Epithelial cell of proximal tubule (primary cell): ENCODE data around the gene RNF34. TPM values are rescaled to one million over a fixed set of nuclear protein-coding genes. Genes with fewer than 3 reads are reported as not detected.
A peak's percentile ranks its signal among the peaks of the same experiment; 100 is the strongest.

Source experiments
- DNase-seq: peaks from one replicate; pipeline ENCODE4 v3.0.0-alpha.2; 2011; ENCODE audit warnings: low read depth
- H3K4me3 ChIP-seq: 2 replicates; pipeline ENCODE4 v1.5.1; 2011; ENCODE audit warnings: low read depth, mild to moderate bottlenecking, low read length
- CTCF ChIP-seq: conservative IDR thresholded peaks from 2 replicates; pipeline ENCODE4 v1.5.1; 2012; ENCODE audit warnings: low read depth, mild to moderate bottlenecking, low read length
- total RNA-seq: library from RNA; depleted of rRNA; stranded (reverse); fragments of >200 nt; gene quantifications from 2 replicates; pipeline ENCODE4 v1.2.3, GENCODE V29; 2015

RNF34 gene
- total RNA-seq: 43.8 and 52.3 TPM in 2 replicates

GRCh38 chr12:121399391-121400331 is at the start of gene RNF34:
TSS of gene RNF34 (plus strand) at chr12:121400118. CDS start at chr12:121400213, 95 bp downstream.
- H3K4me3 ChIP-seq: peak within 1 kb of the TSS; percentile 93
- peak; percentile 68 for DNase-seq
- TF ChIP-seq CTCF: no peak

- H3K4me3 ChIP-seq: peak within 1 kb of the TSS; percentile 99
- peak; percentile 94 for DNase-seq
- TF ChIP-seq CTCF: peak; percentile 7
These were observed 47.9 kb upstream of the RNF34 start, which contains the start of gene ANAPC5 for GRCh38 chr12:121351820-121352681. TSS of gene ANAPC5 (minus strand) at chr12:121352411. CDS start at chr12:121352340, 71 bp downstream.

GRCh38 chr12:121352682-121353018 is 47.3 kb upstream of the RNF34 start:
- no peak for DNase-seq
- no peak for TF ChIP-seq CTCF
- H3K4me3 ChIP-seq: peak overlapping the region; percentile 99

- TF ChIP-seq CTCF: no peak
- no peak overlapping the region for H3K4me3 ChIP-seq
- no peak for DNase-seq
These were observed 44.1 kb upstream of the RNF34 start for GRCh38 chr12:121355818-121356217.

- H3K4me3 ChIP-seq: no peak overlapping the region
- no peak for DNase-seq
- no peak for TF ChIP-seq CTCF
These were observed 43.3 kb upstream of the RNF34 start for GRCh38 chr12:121356657-121357056.

GRCh38 chr12:121357331-121357730 is 42.6 kb upstream of the RNF34 start:
- no peak for DNase-seq
- TF ChIP-seq CTCF: no peak

More at GRCh38 chr12:121357331-121357730, 42.6 kb upstream of the RNF34 start:
- no peak overlapping the region for H3K4me3 ChIP-seq
